T follicular helper cell (primary cell): ENCODE measurements around the gene PMAIP1.
A peak's percentile ranks its signal among the peaks of the same experiment; 100 is the strongest.
"Not testable (repeated sequence)": the region's sequence is repeated elsewhere in the genome, so short reads cannot be mapped to it uniquely, and the experiment has no call there.

Experiments
- DNase-seq: peaks from one replicate; pipeline ENCODE4 v3.0.0-alpha.2; 2020; ENCODE audit warnings: low read depth
- total RNA-seq, 2 experiments: gene quantifications; one replicate each; lab custom pipeline; 2026; lab: John Stamatoyannopoulos, UW

The PMAIP1 gene
- total RNA-seq = 36.2 to 220 reads per million in 2 experiments

GRCh38 chr18:59899298-59900221 is at the start of gene PMAIP1:
PMAIP1 (plus strand) TSS chr18:59899996; CDS start chr18:59900178, 182 bp downstream.
- peak; percentile 73 for DNase-seq

DNA sequence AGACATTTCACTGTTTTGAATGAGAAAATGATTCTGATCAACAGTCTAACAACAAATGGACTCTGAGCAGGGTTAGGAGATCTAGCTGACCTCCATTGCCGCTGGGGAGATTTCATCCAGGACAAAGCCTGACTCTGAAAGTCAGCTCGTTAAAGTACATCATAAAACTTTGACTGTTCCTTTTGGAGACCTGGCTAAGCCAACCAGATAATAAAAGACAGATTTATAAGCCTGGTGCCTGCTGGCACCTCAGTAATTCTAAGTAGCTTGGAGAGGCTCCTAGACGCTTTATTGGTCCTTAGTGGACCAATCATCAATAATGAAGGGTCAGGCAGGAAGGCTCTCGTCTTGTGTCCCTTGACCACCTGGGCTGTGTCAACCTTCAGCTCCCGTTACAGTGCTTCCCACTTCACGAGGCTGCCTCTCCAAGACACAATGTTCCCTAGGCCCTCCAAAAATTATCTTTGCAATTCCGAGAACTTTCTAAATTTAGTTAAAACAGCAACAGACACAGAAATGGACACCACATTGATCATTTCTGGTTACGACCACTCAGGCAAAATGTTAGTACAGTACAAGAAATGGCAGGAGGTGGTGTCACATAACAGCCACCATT is 47.9 kb upstream of the PMAIP1 start:
- DNase-seq = no peak

- no peak for DNase-seq
Observed at GRCh38 chr18:59852548-59852947, 47.2 kb upstream of the PMAIP1 start.

- no peak for DNase-seq
Observed at GRCh38 chr18:59853380-59853779, 46.4 kb upstream of the PMAIP1 start.

DNA sequence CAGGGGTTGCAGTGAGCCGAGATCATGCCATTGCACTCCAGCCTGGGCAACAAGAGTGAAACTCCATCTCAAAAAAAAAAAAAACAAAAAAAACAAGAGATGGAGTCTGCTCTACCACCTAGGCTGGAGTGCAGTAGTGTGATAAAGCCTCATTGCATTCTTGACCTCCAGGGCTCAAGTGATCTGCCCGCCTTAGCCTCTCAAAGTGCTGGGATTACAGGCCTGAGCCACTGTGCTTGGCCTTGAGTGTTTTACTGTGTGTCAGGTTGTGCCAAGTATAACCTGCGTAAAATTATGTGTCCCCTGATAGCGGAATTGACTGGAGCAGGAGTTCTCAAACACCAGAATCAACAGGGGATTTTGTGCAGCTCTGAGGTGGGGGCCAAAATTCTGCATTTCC is 45.8 kb upstream of the PMAIP1 start:
- not testable (repeated sequence) for DNase-seq

- no peak for DNase-seq
Observed at GRCh38 chr18:59861009-59861408, 38.8 kb upstream of the PMAIP1 start.

DNA sequence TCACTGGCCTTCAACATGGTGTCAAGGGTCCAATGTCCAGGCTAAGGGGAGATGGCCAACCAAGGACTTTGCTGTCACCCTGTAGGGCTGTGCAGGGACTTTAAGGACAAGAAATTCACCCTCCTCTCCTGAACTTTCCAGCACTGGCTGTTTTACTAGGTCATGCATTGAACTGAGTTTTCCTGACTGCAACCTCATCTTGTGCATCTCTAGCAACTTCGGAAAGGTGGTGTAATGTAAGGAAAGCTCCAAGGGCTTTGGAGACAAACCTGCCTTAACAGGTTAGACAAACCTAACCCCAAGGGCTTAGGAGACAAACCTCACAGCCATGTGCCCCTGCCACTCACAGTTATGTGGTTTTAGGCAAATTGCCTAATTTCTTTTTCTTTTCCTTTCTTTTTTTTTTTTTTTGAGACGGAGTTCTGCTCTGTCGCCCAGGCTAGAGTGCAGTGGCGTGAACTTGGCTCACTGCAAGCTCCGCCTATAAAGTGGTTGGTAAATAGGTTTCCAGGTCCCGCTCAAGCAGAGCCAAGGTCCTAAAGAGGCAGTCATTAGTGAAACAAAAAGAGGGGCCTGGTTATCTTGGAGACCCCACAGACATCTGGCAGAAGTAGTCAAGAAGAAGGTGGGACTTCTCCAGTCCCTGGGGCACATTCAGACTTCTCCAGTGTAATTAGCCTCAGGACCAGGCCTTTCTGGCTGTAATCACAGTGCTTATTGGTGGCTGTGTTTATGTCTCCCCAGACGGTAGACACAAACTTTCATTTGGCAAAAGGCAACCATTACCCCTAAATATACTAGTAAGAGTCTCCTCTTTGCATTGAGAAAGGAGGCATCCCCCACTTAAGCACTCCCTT is 37.6 kb upstream of the PMAIP1 start:
- DNase-seq = no peak

- no peak for DNase-seq
Observed at GRCh38 chr18:59865241-59865986, 34.4 kb upstream of the PMAIP1 start.

DNA sequence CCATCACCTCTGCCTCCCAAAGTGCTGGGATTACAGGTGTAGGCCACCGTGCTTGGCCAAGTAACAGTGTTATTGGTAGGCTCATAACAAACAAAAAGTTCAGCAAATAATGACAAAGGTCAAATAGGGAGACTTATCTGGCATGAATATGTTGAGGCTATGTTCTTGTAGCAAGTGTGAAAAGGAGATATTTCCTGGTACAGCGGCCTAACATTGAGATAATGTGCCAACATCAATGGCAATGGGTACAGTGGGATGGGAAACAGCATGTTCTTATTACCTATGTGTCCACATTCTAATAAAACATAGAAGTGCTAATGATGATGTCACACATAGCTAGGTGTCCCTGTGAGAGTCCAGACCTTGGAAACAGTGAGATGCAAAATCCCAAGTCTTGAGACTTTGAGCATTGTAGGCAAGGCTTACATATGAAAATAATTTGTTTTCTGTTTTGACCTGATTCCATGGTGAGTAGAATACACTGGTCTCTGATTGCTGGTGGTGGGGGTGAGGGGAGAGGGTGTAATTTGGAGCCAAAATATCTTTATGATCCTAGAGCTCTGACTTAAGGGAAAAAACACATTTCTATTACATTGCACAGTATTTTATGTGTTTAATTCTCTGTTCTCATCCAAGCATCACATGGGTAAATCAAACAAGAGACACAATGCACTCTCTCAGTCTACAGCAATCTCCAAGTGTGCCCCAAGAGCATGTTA is 33.1 kb upstream of the PMAIP1 start:
- DNase-seq = no peak

DNA sequence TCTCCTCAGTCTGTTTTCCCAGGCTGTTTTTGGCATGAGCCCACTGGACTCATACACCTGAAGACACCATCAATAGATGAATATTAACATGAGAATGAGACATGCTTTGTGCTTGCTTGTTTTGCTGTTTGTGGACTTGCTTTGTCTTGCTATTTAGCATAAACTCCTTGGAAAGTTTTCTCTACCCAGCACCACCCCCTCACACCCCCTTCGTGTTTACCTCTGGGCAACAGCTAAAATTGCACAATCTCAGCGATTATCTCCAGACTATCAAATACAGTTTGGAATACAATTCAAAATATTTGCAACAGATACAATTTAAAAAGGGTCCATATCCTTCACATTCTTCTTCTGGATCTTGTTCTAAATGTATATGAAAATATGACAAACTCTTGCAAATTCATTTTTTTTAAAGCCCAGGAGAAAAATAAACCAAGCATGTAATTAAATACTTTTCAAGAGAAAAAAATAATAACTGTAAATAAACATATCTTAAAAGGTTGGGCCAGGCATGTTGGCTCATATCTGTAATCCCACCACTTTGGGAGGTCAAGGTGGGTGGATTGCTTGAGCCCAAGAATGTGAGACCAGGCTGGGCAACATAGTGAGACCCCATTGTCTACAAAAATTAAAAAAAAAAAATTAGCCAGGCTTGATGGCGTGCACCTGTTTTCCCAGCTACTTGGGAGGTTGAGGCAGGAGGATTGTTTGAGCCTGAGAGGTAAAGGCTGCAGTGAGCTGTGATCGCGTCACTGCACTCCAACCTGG is 32.3 kb upstream of the PMAIP1 start:
- DNase-seq = no peak

DNA sequence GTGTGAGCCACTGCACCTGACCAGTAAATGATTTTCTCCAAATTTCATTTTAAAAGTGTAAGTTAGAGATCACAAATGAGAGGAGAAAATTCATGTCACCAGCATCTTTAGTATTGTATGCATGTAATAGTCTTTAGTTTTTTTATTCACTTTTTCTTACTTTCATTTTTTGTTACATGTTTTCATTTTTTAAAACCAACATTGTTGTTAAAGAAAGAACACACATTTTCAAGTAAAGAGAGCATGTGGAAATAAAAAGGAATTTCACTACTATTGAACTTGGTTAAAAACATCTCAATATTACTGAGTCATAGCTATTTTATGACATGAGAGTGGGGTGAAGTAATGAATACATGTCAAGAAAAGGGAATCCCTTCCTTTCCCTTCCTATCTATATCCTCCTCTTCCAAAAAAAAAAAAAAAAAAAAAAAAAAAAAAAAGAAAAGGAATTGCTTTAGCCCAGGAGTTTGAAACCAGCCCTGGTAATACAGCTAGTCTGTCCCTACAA is 29.1 kb upstream of the PMAIP1 start:
- DNase-seq = no peak

DNA sequence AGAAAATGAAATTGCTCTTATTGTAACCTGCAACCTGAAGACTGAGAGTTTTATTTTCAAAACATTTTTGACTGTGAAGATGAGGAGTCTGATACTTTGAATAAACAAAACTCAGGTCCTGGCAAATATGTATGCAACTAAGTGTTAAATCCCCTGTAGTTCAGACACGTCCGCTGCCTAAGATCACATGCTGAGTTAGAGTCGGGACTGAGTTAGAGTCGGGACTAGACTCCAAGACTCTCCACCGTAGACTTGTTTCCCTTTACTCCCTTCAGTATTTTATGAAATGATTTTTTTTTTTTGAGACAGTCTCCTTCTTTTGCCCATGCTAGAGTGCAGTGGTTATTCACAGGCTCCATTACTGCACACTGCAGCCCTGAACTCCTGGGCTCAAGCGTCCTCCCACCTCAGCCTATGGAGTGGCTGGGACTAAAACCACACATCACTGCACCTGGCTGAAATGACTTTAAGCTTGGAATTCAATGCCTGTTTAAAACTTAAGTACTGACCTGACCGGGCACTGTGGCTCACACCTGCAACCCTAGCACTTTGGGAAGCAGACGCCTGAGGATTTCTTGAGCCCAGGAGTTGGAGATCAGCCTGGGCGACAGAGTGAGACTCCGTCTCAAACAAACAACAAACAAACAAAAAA is 28.0 kb upstream of the PMAIP1 start:
- DNase-seq = no peak

DNA sequence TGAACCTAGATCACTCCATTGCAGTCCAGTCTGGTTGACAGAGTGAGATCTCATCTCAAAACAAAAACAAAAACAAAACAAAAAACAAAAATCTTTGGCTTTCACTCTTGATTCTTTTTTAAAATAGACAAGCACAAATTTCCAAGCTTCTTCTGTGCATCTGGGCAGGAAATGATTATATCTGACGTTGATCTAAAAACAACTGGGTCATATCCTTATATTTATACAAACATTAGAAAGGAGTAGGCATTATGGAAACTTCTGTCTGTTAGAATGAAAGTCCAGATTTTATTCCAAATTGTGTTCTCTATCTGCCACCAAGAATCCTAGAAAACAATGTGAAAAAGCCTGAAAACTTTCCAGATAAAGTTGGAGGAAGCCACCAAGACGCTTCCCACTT is 26.2 kb upstream of the PMAIP1 start:
- DNase-seq = no peak

DNA sequence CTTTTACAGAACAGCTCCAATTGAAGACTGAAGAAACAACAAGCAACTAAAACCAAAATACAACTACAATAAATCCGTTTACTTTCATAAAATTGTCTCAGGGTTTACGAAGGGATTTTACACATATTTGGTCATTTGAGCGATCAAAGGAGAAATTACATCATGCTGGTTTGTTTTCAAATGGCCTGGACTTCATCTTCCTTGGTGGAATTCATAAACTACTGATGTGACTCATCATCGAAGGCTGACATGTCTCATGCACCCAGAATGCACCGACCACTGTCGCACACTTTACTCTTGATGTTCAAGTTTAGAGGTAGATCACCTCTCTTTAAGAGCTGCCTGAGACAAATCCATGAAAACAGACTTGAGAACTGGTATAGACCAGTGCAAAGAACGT is 25.6 kb upstream of the PMAIP1 start:
- no peak for DNase-seq

DNA sequence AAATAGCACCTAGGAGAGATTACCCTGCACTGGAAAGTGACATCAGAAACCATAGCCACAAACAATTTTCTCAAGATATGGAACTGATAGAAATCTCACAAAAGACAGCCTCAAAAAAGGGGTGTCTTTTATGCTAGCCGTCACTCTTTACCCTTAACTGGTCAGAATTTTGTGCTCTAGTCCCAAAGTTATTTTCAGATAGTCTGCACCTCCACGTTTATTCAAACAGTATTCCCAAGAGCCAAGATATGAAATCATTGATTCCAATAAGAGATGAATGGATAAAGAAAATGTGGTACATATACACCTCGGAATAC is 23.5 kb upstream of the PMAIP1 start:
- DNase-seq = no peak

GRCh38 chr18:59877361-59877760 is 22.4 kb upstream of the PMAIP1 start:
- no peak for DNase-seq

DNA sequence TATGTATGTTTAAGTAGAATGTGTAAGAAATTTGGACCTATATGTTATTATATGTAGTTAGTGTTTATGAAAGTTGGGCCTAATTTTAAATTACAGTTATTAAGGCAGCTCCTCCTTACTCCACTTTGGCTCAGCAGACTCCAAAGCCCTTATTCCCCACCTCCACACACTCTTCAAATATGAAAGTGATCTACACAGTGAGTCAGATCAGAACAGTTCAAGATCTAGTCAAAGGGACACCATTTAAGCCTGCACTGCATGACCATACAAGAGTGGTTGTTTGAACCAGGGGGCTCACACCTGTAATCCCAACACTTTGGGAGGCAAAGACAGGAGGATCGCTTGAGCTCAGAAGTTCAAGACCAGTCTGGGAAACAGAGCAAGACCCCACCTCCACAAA is 21.2 kb upstream of the PMAIP1 start:
- DNase-seq = no peak

DNA sequence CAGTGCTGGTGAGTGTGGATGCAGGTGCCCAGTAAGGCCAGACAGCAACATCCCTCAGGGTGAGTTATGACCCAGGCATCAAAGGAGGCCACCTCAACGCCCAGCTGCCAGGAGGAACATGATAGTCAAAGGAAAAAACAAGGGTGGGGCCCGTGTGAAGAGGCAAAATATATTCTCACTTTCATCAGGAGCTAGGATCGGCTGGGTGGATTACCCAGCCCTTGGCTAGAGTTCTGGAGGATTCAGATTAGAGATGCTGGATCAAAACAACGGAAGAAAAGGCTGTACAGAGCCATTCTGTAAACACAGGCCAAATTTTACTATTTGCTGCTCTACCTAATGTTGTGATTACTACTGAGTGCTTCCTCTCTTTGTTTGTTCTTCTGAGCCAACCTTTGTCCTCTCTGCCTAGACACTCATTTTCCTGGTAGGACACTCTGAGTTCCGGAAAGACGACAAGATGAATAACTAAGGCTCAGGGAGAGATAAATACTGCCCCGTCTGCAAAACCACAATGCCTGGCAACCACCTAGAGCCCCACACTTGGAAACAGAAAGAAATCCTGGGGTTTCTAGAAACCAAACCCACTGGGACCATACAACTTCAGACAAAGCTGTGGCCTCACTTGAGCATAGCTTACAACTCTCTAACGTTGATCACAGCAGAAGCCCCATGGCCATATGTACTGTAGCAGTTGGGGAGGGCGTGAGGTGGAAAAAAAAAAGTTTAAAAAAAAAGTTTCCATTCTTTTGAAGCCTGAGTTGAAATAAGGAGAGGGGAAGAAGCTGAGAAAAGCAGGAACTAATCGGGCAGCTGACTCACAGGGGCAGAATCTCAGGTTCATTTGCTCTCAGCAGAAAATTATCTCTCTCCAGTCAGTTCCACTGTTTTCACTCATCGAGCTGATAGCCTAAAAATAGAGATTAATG is 17.8 kb upstream of the PMAIP1 start:
- DNase-seq = no peak

- no peak for DNase-seq
Observed at GRCh38 chr18:59884351-59884750, 15.4 kb upstream of the PMAIP1 start.
